GM12878 (cell line): Measurements from ENCODE around the gene TSEN34. TPM values are rescaled to one million over a fixed set of nuclear protein-coding genes. Genes with fewer than 3 reads are reported as not detected.
A peak's percentile ranks its signal among the peaks of the same experiment; 100 is the strongest.

Source experiments
- E2F8 ChIP-seq: fragments of 450-650 bp; IDR thresholded peaks from 2 replicates; pipeline ENCODE4 v1.6.1; 2018; ENCODE audit warnings: mild to moderate bottlenecking, low read depth, moderate library complexity; ENCODE audit not compliant: partially characterized antibody
- NR2F1 ChIP-seq: fragments of 450-650 bp; conservative IDR thresholded peaks from 2 replicates; pipeline ENCODE4 v1.6.1; 2017; ENCODE audit warnings: mild to moderate bottlenecking
- SMAD1 ChIP-seq: fragments of 450-650 bp; IDR thresholded peaks from 2 replicates; pipeline ENCODE4 v1.6.1; 2018; ENCODE audit warnings: mild to moderate bottlenecking, low read depth; ENCODE audit not compliant: partially characterized antibody
- SMC3 ChIP-seq: IDR thresholded peaks from 2 replicates; pipeline ENCODE4 v1.6.1; 2011; ENCODE audit warnings: low read length, improper control_type of control experiment, borderline replicate concordance
- ZBTB4 ChIP-seq: fragments of 450-650 bp; formaldehyde crosslinking; IDR thresholded peaks from 2 replicates; pipeline ENCODE4 v1.4.0; 2022; ENCODE audit warnings: mild to moderate bottlenecking, moderate library complexity
- ZNF217 ChIP-seq: fragments of 450-650 bp; IDR thresholded peaks from 2 replicates; pipeline ENCODE4 v1.6.1; 2017; ENCODE audit warnings: antibody characterized with exemption, mild to moderate bottlenecking
- polyA plus RNA-seq, 11 experiments: library from polyadenylated mRNA; depleted of rRNA in 4 of 11; unstranded in 6 of 11; stranded (reverse) in 5 of 11; fragments of >200 nt; fragmentation: Nextera tagmentation in 4 of 11; fragmentation: Illumina TruSeq in 1 of 11; extraction: Ambion mirVana in 4 of 11; extraction: Trizol in 1 of 11; gene quantifications; 1 replicate in 1 of 11; 2 replicates in 10 of 11; pipeline versions ENCODE4 v1.2.1 to v1.2.3, GENCODE V29; 2011 to 2016; ENCODE audit warnings: inconsistent platforms in 2 of 11, missing spikeins in 2 of 11, low read depth in 1 of 11
- total RNA-seq, 4 experiments: library from RNA; depleted of rRNA in 3 of 4; stranded (reverse); fragments of >200 nt in 3 of 4; fragmentation: Illumina TruSeq in 1 of 4; extraction: Trizol in 1 of 4; gene quantifications; 2 replicates each; pipeline versions ENCODE4 v1.2.1 to v1.2.3, GENCODE V29; 2013 to 2021

Gene TSEN34
- total and polyA plus RNA-seq, 10 of the 15 experiments (the other 5 are each of a cell fraction or from before 2014, with no cell fraction given), result 1.0 to 35.9 (median 16.8) TPM

- TF ChIP-seq ZBTB4 (no peak), SMAD1 (no peak), NR2F1 (peak; percentile 47), E2F8 (no peak), ZNF217 (no peak), SMC3 (peak; percentile 78)
- TF ChIP-seq, all 136 proteins: peak for 10
Observed at GRCh38 chr19:54168174-54168917, 22.8 kb upstream of the TSEN34 start (continued).
